Left renal cortex interstitium (tissue), 4 donors: ENCODE measurements around the gene FOXN3. TPM values are rescaled to one million over a fixed set of nuclear protein-coding genes. Genes with fewer than 3 reads are reported as not detected.
A peak's percentile ranks its signal among the peaks of the same experiment; 100 is the strongest.

Experiments
- DNase-seq, 4 donors: peaks; one replicate each; pipeline ENCODE4 v3.0.0-alpha.2; 2013; ENCODE audit warnings: low read depth in 4 of 4, low spot score in 2 of 4, missing footprints in 1 of 4
- polyA plus RNA-seq, 4 donors: library from polyadenylated mRNA; unstranded; fragments of 120-200 nt; gene quantifications; one replicate each; pipeline ENCODE4 v1.2.1, GENCODE V29; 2013; ENCODE audit not compliant: insufficient read length in 4 of 4

FOXN3 gene
- polyA plus RNA-seq, 4 donors, result 30.4 to 35.2 (median 33.5) TPM

GRCh38 chr14:89435492-89435891 is 18.5 kb upstream of the FOXN3 start:
- DNase-seq, result no peak

DNA sequence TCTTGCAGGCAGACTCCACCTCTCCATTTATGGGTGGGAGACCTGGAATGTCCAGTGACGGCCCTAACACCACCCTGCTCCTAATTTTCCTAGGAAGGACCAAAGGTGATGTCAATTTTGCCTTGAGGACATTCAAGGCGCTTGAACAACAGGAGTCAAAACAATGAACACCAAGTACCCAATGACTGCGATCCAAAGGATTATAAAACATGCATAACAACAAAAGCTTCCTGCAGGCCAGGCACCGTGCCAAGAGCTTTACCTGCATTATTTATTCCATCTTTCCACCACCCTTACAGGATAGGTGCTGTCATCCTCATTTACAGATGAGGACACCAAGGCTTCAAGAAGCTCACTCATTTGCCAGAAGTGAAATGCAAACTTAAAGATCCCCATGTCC is 15.2 kb upstream of the FOXN3 start:
- DNase-seq, result no peak

GRCh38 chr14:89430391-89431236 is 13.6 kb upstream of the FOXN3 start:
- no peak for DNase-seq

DNA sequence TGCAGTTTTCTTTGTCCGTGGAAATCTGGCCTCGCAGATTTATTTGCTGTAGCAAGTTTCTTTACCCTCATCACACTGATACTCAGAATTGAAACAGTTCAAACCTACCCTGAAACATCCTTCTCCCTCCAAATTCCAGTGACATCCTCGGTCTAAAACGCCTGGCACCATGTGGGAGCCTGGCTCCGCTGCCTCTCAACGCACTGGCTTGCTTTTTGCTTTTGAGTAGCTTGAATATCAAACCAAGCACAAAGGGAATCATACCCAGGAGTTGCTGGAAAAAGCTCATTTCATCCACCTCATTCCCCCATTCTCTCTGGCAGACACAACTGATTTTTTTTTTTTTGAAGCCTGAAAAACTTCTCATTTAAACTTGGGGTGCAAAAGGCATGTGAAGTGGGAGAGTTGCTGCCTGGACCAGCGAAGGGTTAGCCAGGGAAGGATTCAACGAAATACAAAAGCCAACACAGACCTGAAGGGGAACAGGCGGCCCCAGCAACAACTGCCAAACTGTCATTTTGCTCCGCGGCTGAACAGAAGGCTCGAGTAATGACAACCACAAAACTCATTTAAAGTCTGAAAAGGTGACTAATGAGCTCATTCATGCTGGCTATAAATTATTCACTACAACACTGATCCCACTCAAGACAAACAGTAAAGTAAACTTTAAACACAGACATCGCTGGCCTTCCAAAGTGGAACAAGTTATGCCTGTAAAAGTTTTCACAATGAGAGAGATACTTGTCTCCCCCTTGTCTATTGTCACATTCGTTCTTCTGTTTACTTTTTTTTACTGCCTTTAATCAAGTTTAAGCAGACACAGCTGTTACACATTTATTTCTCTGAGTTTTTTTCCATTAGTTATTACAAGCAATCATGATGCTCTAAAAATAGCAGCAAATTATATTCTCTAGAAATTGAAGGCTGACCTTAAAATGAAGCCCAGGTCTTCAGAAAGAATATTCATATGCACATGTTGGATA is 12.5 kb upstream of the FOXN3 start:
- peak in 1 of 4 donors; percentile 43 for DNase-seq

DNA sequence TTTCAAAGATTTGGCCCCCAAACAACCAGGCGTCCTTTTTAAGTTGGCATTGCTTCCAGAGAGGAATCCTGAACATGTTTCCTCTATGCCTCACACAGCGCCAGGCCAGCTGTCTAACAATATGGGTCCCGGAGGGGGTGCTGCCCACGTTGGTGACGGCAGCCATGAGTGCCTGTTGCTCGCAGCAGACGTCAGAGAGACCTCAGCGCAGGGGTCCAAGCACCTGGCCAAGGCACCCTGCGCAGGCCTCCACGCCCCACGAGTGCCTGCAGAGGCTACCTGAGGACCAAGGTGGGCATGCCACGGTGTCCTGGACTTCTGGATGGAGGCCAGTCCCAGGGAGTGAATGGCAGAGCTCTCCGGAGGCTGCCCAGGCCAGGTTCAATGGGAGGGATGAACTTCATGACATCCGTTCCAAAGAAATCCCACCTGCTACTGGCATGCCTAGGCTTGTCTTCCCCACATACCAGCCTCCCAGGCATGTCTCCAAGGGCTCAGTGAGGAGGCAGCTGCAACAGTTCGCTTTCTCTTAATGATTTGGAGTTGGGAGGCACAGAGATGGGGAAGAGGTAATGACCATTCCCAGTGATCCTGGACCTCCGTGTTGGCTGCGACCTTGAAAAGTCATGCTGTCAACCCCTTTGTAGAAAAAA is 11.6 kb upstream of the FOXN3 start:
- no peak for DNase-seq

- DNase-seq, result no peak
These were observed 11.1 kb upstream of the FOXN3 start for GRCh38 chr14:89428173-89428523.

DNA sequence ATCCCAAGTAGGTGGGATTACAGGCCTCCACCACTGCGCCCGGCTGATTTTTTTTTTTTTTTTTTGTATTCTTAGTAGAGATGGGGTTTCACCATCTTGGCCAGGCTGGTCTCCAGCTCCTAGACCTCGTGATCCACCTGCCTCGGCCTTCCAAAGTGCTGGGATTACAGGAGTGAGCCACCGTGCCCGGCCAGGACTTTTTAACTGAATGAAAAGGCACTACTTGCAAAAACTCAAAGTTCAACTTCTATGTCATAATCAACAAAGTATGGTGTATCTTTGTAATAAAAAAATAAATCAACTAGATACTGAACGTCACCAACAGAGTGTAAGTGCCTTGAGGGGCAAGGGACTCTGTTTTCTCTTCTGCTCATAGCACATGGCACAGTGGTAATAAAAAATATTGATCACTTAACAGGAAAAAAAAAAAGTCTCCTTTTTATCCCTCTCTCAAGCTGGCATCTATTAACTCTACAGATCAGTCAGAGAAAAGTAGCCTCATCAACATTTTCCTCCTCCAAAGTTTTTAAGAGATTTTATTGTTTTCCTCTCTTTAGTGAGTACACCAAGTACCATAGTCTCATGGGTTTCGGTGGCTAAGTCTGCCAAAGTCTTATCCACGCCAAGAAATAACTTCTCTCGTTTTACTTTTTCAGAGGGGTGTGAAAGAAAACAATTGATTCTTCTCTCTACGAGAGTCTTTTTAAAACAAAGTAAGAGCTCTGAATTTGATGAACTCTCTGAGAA is 10.6 kb upstream of the FOXN3 start:
- no peak for DNase-seq

- no peak for DNase-seq
These were observed 8.9 kb upstream of the FOXN3 start for GRCh38 chr14:89425931-89426330.

DNA sequence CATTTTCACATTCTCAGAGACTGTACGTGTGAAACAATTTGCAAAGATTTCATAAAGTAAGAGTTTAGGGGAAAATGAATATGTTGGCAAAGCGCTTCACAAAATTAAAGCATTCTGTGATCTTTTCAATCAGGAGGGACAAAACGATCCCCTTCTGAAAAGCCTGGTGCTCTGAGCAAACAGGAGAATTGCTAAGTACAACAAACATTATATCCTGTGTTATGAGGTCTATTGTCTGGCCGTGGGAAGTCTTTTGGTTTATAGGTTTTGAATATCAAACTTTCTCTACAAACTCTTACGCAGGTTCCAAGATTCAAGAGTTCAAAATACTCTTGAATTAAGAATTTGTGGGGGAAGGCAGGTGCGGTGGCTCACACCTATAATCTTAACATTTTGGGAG is 7.2 kb upstream of the FOXN3 start:
- DNase-seq, result no peak

- no peak for DNase-seq
These were observed 5.9 kb upstream of the FOXN3 start for GRCh38 chr14:89422952-89423345.

- no peak for DNase-seq
These were observed 5.3 kb upstream of the FOXN3 start for GRCh38 chr14:89422181-89422951.

GRCh38 chr14:89420502-89420901 is 3.5 kb upstream of the FOXN3 start:
- DNase-seq, result no peak

DNA sequence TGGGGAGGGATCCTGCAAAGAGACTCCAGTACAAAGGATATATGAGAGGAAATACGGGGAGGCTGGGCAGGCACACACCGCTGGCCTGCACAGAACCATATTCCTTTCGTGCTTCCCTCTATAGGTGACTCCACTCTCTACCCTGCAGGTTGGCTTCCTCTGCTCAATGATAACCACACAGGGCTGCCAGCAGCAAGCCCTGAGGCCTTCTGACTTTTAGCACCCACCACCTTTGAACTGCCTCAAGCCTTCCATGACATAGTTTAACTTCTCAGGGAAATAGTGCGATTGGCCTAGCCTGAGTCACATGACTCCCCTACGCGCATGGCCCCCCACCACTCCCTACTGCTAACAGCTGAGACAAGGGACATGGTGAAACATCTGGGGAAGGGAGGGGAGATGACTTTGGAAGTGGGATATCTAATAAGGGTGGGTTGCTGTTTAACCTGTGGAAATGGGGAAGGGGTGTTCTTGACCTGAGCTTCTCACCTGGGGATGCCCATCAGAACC is 3.0 kb upstream of the FOXN3 start:
- DNase-seq, result no peak

GRCh38 chr14:89418976-89419375 is 1.9 kb upstream of the FOXN3 start:
- DNase-seq, result no peak

- no peak for DNase-seq
These were observed 1.4 kb upstream of the FOXN3 start for GRCh38 chr14:89418452-89418851.

DNA sequence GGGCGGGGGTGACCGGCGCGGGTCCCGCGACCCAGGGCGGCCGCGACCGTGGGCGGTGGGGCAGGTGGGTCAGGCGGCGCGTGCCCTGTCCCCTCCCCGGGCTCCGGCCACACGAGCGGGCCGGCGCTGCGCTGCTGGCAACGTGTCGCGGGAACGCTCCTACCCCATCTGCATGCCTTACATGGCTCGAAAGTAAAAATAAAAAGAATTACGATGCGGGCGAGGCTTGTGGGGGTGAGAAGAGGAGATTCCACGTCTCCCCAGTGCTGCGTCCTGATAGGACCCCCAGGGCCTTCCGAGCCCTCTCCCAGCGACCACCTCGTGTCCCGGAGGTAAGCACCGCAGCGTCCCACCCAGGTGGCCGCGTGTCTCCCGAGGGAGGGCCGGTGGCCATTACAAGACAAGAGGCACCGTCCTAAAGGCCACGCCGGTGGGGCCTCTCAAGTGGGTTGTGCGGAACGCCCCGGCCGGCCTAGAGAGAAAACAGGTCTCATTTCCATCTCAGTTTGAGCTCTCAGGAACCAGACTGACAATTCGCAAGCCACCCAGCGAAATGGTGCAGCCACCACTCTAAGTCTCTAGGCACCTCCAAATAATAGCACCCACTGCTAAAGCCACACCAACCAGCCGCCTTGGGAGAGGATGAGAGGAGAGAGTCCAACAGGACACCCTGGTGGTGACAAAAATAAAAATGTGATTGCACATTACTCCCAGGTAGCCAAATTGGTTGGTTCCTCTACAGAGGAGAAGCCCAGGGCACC is 612 bp upstream of the FOXN3 start:
- peak in 1 of 4 donors; percentile 43 for DNase-seq

- DNase-seq, result peak; percentile 95 to 98 (median 98)
These were observed 734 bp downstream of the FOXN3 start for GRCh38 chr14:89416002-89416995.
